ENCODE measurements around the gene ZSCAN26. TPM values are rescaled to one million over a fixed set of nuclear protein-coding genes. Genes with fewer than 3 reads are reported as not detected.

Gene ZSCAN26
- 10 to 100 TPM in 1 of 2 experiments, 1 to 10 TPM in 1; 7.8 to 11.7 TPM for total RNA-seq

DNA sequence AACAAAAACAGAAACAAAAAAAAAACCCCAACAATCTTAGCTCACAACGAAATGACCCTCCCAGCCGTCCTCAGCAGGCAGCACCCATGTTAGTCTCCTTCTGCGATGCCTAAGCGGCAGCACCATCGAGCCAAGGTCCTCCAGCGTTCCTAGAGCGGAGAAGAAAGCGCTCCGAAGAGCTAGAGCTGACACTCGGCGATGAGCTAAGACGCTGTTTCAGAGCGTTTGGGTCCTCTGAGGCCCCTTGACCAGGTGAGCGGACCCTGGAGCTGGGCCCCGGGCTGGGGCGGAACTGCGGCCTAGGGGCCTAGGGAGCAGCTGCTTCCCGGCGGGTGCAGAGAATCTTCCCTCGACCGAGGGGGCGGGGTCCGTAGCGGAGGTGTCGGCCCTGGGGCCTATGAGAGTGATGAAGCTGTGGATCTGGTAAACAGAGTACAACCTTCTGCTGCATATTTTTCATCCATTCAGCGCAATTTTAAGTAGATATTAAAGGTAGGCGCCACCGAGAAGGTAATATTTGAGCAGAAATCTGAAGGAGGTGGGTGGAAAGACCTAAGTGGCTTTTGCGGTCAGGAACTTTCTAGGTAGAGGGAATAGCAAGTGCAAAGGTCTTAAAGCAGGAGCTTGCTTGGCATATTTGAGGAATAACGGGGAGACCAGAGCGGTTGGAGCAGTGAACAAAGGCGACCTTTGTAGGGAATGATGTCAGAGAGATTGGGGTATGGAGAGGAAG is at the start of gene ZSCAN26:
Gene ZSCAN26 (plus strand): TSS at position 182 of the 733 bp plus-strand sequence. CDS start 4,777 bp downstream, outside the sequence.
- no peak within 1 kb of the TSS for H3K4me3 Mint-ChIP-seq
- H3K9me3 Mint-ChIP-seq (ENCODE audit: low read depth): no peaks in the 10 kb centered on the region
- CTCF ChIA-PET: interaction anchor here (1.1 to 2.7 kb wide), 7 partner anchors 8 to 163 kb away, joined by 3 to 21 read pairs (median 6); partner anchors contain the start of genes PGBD1, ZKSCAN4 and ZSCAN12
- peak; percentile 97 for ATAC-seq
- no peak within 1 kb of the TSS for H3K27ac Mint-ChIP-seq
- peaks cover 3% of the 10 kb centered on the region for H3K27me3 Mint-ChIP-seq
- peaks cover 22% of the 10 kb centered on the region for H3K4me1 Mint-ChIP-seq
- peak; percentile 93 for DNase-seq
- peaks cover 11% of the 10 kb centered on the region for H3K36me3 Mint-ChIP-seq

DNA sequence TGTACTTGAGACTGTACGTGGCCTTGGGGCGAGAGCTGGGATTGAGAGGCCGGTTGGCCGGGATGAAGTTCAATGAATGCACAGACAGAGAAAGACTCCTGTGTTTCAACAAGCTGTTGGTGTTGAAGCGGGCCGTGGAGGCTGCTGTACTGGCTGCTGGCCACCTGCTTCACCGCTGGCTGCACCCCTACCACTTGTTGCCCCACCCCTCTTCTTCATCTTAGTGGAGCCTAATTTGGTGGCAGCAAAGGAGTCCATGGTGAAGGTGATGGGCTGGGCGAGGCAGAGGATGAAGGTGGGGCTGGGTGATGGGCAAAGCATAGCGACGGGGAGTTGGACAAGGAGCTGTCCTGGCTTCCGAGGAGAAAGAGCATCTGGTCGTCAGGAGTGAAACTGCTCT is 49.1 kb upstream of the ZSCAN26 start:
- H3K27me3 Mint-ChIP-seq: peaks cover 80% of the 10 kb centered on the region
- H3K36me3 Mint-ChIP-seq: no peaks in the 10 kb centered on the region
- DNase-seq (no peak), ATAC-seq (no peak)
- no peak overlapping the region for H3K4me3 Mint-ChIP-seq
- H3K9me3 Mint-ChIP-seq (ENCODE audit: low read depth): no peaks in the 10 kb centered on the region
- CTCF ChIA-PET: interaction anchor here (1.7 kb wide), 1 partner anchor 138 kb away, joined by 9 read pairs; no protein-coding TSS in a partner anchor
- peaks cover 9% of the 10 kb centered on the region for H3K4me1 Mint-ChIP-seq
- no peak overlapping the region for H3K27ac Mint-ChIP-seq

DNA sequence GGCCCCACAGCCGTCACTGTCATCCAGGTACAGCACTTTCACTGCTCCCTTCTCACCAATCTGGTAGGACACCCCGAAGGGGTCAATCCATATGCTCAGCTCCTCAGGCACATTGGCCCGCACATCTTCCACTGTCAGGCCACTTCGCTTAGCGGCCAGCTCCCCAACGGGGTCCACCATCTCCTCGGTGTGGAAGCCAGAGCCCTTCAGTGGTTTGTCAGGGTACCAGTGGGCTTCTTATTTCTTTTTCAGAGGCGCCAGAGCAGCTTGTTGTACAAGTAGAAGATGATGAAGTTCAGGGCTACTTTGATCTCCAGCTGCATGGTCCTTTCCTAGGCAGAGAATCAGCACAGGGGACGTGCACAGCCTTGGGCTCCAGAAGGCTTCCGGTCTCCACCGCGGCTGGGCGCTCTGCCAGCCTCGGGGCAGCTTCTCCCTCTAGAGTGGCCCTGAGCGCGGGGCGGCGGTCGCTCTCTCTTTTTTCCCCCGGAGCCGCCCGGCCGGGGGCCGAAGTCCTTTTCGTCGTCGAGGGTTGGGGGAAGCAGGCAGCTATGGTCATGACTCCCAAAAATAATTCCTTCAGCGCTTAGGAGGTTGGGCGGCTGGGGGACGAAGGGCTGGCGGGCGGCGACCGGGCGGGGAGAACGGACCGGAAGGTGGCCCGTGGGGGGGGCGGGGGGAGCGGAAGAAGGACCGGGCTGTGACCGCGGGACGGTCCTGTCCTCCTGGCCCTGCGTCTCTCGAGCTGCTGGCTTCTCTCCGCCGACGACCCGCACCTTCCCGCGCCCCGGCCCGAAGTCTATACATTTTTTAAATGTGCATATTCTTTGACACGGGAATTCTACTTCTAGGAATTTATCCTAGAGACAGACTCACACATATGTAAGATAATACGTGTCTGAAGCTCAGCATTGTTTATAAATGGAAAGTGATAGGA is 48.4 kb upstream of the ZSCAN26 start:
- Mint-ChIP-seq H3K36me3 (no peaks in the 10 kb centered on the region), H3K9me3 (ENCODE audit: low read depth) (no peaks in the 10 kb centered on the region), H3K27ac (no peak overlapping the region), H3K27me3 (peaks cover 80% of the 10 kb centered on the region), H3K4me1 (peaks cover 4% of the 10 kb centered on the region), H3K4me3 (peak overlapping the region; percentile 75)
- ATAC-seq: peak; percentile 73
- peak; percentile 47 for DNase-seq
- CTCF ChIA-PET: interaction anchor here (1.2 to 1.7 kb wide), 2 partner anchors 37 to 138 kb away, joined by 3 to 9 read pairs; no protein-coding TSS in a partner anchor

DNA sequence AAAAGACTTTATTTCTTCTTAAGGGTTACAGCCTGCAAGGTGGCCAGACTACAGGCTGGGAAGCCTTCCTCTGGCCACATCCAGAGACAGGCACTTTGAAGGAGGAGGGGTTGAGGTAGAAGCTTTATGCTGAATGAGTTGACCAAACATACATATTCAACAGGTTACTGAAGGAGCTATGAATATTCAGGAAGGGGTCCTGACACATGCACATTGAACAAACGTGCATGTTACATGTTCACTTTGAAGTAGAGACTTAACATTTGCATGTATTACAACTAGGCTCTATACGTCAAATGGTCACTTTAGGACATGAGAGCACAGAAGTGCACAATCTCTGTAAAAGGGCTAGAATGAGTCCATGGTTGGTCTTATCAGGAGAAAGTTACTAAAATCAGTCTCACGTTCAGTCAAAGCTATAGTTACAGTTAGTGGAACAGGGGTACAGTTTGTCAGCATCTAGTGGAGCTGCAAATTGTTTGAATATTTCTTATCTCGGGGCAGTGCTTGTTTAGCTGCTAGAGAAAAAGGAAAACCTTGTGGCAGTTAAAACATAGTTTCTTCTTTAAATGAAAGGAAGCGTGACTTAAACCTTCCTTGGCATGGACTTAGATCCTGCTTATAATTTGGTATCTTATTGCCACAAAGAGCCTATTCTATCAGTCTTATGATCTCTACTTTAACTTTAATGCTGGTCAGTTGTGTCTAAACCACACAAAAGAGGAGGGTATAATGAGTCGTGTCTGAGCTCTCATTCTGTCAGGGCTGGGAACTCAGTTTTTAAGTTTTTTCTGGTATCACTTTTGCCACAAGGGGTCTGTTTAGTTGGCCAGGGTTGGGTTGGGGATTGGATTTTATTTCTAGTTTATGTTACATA is 46.4 kb upstream of the ZSCAN26 start:
- H3K9me3 Mint-ChIP-seq (ENCODE audit: low read depth): no peaks in the 10 kb centered on the region

DNA sequence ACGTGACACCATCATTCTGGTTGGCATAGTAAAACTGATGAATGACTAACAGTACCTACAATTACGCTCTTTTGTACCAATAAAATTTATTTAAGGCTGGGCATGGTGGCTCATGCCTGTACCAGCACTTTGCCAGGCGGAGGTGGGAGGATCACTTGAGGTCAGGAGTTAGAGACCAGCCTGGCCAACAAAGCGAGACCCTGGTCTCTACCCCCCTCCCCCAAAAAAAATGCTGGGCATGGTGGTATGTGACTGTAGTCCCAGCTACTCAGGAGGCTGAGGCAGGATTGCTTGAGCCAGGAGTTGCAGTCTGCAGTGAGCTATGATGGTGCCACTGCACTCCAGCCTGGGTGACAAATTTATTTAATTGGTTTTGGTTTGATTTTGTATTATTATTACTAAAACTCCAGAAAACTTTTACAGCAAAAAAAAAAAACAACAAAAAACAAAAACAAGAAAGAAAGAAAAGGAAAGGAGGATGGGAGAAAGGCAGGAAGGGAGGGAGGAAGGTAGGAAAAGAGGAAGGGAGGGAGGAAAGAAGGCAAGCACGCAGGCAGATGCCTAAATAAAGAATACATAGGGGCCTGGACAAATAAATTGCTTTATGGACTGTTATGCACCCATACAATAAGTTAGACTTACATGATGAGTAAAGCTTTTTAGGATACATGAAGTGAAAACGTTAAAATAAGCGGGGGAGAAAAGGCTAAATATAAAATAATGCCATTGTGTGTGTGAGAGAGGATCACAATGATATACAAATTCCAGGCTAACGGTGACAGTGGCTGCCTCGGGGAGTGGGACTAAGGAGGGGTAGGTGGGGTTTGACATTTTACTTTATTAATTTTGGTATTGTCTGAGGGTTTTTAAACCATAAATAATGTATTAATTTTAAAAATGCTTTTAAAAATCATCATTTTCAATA is 42.5 kb upstream of the ZSCAN26 start:
- Mint-ChIP-seq H3K27me3 (peaks cover 39% of the 10 kb centered on the region), H3K36me3 (peaks cover 7% of the 10 kb centered on the region), H3K27ac (peak overlapping the region; percentile 60), H3K4me1 (peaks cover 35% of the 10 kb centered on the region), H3K9me3 (ENCODE audit: low read depth) (no peaks in the 10 kb centered on the region), H3K4me3 (peak overlapping the region; percentile 87)
- no peak for ATAC-seq
- no peak for DNase-seq
- CTCF ChIA-PET: no interaction called here

More for the DNA sequence above, 46.4 kb upstream of the ZSCAN26 start:
- Mint-ChIP-seq H3K4me3 (no peak overlapping the region), H3K27me3 (peaks cover 66% of the 10 kb centered on the region), H3K27ac (no peak overlapping the region), H3K36me3 (no peaks in the 10 kb centered on the region), H3K4me1 (peaks cover 12% of the 10 kb centered on the region)
- CTCF ChIA-PET: interaction anchor here (1.5 to 1.6 kb wide), 2 partner anchors 32 to 135 kb away, joined by 4 to 5 read pairs; no protein-coding TSS in a partner anchor
- DNase-seq: no peak
- no peak for ATAC-seq

DNA sequence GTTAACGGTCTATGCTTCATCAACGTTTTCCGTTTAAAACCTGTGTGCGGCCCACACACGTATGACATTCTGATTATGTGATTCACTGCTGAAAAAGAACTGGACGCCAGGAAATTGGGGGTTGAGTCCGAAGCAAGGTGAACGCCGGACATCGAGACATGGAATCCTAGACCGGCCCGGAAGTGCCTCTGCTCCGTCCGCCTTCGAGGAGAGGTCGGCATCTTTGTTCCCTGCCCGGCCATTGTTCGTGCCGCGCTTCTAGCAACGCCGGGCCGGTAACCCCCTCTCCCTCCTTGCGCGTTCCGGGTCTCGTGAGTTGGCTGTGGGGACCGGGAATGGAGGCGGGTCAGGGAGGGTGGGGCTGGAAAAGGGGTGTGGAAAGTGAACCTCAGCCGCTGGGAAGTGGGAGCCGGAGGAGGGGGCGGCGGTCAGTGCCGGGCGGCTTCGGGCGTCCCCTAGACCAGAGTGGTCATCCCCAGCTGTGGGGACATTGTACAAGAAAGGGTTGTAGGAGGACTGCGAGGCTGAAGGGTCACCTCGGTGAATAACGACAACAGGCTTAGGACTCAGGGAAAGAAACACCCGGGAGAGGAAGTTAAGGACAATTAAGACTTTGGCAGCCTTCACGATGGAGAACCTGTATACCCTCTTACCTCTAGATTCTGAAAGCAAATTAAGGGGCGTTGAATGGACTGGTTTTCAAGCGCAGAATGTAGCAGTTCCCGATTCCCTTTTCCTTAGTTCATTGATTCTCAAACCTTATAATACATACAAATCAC is 41.7 kb upstream of the ZSCAN26 start, which contains the start of gene ZSCAN9:
Gene ZSCAN9 (plus strand): TSS at position 220 of the 779 bp plus-strand sequence. CDS start 1,810 bp downstream, outside the sequence.
- peaks cover 10% of the 10 kb centered on the region for H3K36me3 Mint-ChIP-seq
- H3K9me3 Mint-ChIP-seq (ENCODE audit: low read depth): no peaks in the 10 kb centered on the region
- H3K4me1 Mint-ChIP-seq: peaks cover 35% of the 10 kb centered on the region
- peak within 1 kb of the TSS; percentile 87 for H3K4me3 Mint-ChIP-seq
- ATAC-seq (peak; percentile 87), DNase-seq (peak; percentile 64)
- H3K27ac Mint-ChIP-seq: peak within 1 kb of the TSS; percentile 75
- CTCF ChIA-PET: no interaction called here
- peaks cover 31% of the 10 kb centered on the region for H3K27me3 Mint-ChIP-seq

DNA sequence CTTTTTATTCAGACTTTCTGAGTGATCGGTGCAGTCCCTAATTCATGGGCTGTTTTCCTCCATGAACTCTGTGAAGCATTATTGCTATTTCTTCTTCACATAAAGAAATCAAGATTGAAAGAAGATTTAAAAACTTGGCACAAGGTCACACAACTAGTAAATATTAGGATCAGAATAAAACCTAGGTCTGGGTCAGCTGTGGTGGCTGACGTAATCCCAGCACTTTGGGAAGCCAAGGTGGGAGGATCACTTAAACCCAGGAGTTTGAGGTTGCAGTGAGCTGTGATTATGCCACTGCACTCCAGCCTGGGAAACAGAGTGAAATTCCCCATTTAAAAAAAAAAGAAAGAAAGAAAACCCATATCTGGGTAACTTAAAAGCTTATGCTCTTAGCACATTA is 40.5 kb upstream of the ZSCAN26 start:
- Mint-ChIP-seq H3K36me3 (peaks cover 18% of the 10 kb centered on the region), H3K27me3 (peaks cover 20% of the 10 kb centered on the region)

DNA sequence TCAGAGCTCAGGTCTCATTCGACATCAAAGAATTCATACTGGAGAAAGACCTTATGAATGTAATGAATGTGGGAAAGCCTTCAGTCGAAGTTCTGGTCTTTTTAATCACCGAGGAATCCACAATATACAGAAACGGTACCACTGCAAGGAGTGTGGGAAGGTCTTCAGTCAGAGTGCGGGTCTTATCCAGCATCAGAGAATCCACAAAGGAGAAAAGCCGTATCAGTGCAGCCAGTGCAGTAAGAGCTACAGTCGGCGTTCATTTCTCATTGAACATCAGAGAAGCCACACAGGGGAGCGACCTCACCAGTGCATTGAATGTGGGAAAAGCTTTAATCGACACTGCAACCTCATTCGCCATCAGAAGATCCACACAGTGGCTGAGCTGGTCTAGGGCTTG is 34.2 kb upstream of the ZSCAN26 start:
- Mint-ChIP-seq H3K27me3 (no peaks in the 10 kb centered on the region), H3K4me1 (peaks cover 9% of the 10 kb centered on the region), H3K4me3 (no peak overlapping the region), H3K9me3 (ENCODE audit: low read depth) (peaks cover 4% of the 10 kb centered on the region), H3K36me3 (peaks cover 41% of the 10 kb centered on the region), H3K27ac (no peak overlapping the region)
- ATAC-seq (no peak), DNase-seq (no peak)
- CTCF ChIA-PET: no interaction called here

More for the DNA sequence above, 40.5 kb upstream of the ZSCAN26 start:
- no peak overlapping the region for H3K4me3 Mint-ChIP-seq
- no peak for DNase-seq
- CTCF ChIA-PET: interaction anchor here (0.5 to 0.9 kb wide), 2 partner anchors 93 to 474 kb away, joined by 3 to 4 read pairs; no protein-coding TSS in a partner anchor
- ATAC-seq: no peak
- H3K4me1 Mint-ChIP-seq: peaks cover 35% of the 10 kb centered on the region
- no peak overlapping the region for H3K27ac Mint-ChIP-seq
- H3K9me3 Mint-ChIP-seq (ENCODE audit: low read depth): no peaks in the 10 kb centered on the region

DNA sequence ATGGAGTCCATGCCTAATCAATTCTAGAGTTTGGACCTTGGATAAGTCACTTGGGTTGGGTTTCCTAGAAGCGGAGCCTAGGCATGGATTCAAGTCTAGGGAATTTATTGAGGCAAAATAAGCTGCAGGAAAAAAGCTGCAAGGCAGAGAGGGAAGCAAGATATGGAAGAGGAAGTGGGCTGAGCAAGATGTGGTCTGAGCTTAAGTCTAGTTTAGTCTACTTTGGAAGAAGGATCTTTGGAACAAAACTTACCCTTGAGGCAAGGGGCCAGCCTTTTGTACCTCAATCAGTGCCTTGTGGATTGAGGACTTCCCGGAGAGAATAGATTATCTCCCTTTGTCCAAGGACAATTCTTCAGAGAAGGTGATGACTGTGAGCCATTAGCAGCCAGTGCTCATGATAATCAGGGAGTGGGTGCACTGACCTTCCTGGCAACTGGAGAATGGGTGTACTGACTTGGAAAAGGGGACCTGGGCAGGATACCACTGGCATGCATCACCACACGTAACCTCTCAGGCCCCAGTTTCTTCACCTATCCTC is 31.0 kb upstream of the ZSCAN26 start:
- CTCF ChIA-PET: no interaction called here

DNA sequence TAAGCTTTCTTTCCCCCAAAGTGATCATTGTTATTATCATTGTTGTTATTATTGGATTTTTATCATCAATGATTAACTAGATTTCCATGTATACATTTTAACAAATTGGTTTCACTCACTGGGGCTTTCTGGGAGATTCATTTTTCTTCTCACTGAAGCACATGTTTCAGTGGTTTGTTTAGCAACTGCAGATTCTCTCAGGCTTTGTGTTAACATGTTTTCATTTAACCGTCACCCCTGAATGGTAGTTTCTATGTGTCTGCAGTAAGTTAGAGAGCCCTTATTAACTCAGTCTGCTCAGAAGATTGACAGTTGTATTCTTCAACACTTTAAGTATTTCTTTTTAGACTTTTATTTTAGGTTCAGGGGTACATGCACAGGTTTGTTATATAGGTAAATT is 27.3 kb upstream of the ZSCAN26 start:
- DNase-seq (no peak), ATAC-seq (no peak)
- Mint-ChIP-seq H3K4me1 (no peaks in the 10 kb centered on the region), H3K27me3 (no peaks in the 10 kb centered on the region), H3K4me3 (no peak overlapping the region), H3K27ac (no peak overlapping the region), H3K9me3 (ENCODE audit: low read depth) (no peaks in the 10 kb centered on the region), H3K36me3 (peaks cover 15% of the 10 kb centered on the region)
- CTCF ChIA-PET: no interaction called here

More for the DNA sequence above, 31.0 kb upstream of the ZSCAN26 start:
- no peak for DNase-seq
- peaks cover 31% of the 10 kb centered on the region for H3K36me3 Mint-ChIP-seq
- peaks cover 4% of the 10 kb centered on the region for H3K9me3 Mint-ChIP-seq (ENCODE audit: low read depth)
- no peak overlapping the region for H3K27ac Mint-ChIP-seq
- no peak for ATAC-seq
- no peak overlapping the region for H3K4me3 Mint-ChIP-seq
- H3K4me1 Mint-ChIP-seq: no peaks in the 10 kb centered on the region
- H3K27me3 Mint-ChIP-seq: no peaks in the 10 kb centered on the region

DNA sequence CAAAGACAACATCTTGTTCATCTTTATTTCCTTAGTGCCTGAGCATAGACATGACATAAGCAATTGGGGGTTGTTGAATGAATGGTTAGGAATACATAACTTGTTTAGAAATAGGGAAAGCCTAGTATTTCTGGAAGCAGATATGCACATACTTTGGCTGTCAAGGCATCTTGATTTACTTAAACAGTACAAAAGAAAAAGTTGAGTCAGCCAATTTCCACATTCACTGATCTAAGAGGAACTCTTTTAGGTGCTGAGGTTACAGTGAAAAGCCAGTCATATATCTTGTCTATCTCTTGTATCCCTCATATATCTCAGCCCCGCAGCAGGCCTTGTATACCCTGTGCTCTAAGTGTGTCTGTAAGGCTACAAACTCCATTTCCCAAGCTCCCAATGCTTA is 26.5 kb upstream of the ZSCAN26 start:
- ATAC-seq: no peak
- no peaks in the 10 kb centered on the region for H3K4me1 Mint-ChIP-seq
- H3K27me3 Mint-ChIP-seq: no peaks in the 10 kb centered on the region
- no peak overlapping the region for H3K27ac Mint-ChIP-seq
- CTCF ChIA-PET: no interaction called here
- H3K4me3 Mint-ChIP-seq: no peak overlapping the region
- DNase-seq: no peak
- H3K36me3 Mint-ChIP-seq: peaks cover 24% of the 10 kb centered on the region
- no peaks in the 10 kb centered on the region for H3K9me3 Mint-ChIP-seq (ENCODE audit: low read depth)
